Astrocyte (in vitro differentiated cells and primary cell): ENCODE data around the gene STRIP1. TPM values are rescaled to one million over a fixed set of nuclear protein-coding genes. Genes with fewer than 3 reads are reported as not detected.

Experiments
- DNase-seq: peaks from one replicate; pipeline ENCODE4 v3.0.0-alpha.2; 2010; ENCODE audit warnings: low read depth
- FAIRE-seq: peaks from 2 replicates; lab custom pipeline; 2011; peaks lifted over from hg19 to GRCh38; lab: Jason Lieb, UNC
- H2AFZ ChIP-seq: 2 replicates; pipeline ENCODE4 v1.6.0; 2012; ENCODE audit warnings: low read depth, low read length, inconsistent platforms
- H3K27ac ChIP-seq: 2 replicates; pipeline ENCODE4 v1.5.1; 2011; ENCODE audit warnings: low read depth, low read length, inconsistent platforms
- H3K27me3 ChIP-seq: 2 replicates; pipeline ENCODE4 v1.6.0; 2011; ENCODE audit warnings: low read length, inconsistent platforms; ENCODE audit not compliant: insufficient read depth
- H3K36me3 ChIP-seq: 2 replicates; pipeline ENCODE4 v1.5.1; 2011; ENCODE audit warnings: low read length, inconsistent platforms; ENCODE audit not compliant: insufficient read depth
- H3K4me1 ChIP-seq: 2 replicates; pipeline ENCODE4 v1.5.1; 2011; ENCODE audit warnings: low read length, inconsistent platforms; ENCODE audit not compliant: insufficient read depth
- H3K4me2 ChIP-seq: 2 replicates; pipeline ENCODE4 v1.6.0; 2012; ENCODE audit warnings: low read length, inconsistent platforms
- H3K4me3 ChIP-seq: 2 replicates; pipeline ENCODE4 v1.5.1; 2011; ENCODE audit warnings: low read depth, mild to moderate bottlenecking, low read length, inconsistent platforms; ENCODE audit not compliant: insufficient read depth
- H3K79me2 ChIP-seq: 2 replicates; pipeline ENCODE4 v1.6.0; 2012; ENCODE audit warnings: mild to moderate bottlenecking, low read length, inconsistent platforms; ENCODE audit not compliant: insufficient read depth
- H3K9ac ChIP-seq: 2 replicates; pipeline ENCODE4 v1.6.0; 2012; ENCODE audit warnings: mild to moderate bottlenecking, low read length, inconsistent platforms
- H3K9me3 ChIP-seq: 2 replicates; pipeline ENCODE4 v1.5.1; 2012; ENCODE audit warnings: low read depth, mild to moderate bottlenecking, low read length, inconsistent platforms; ENCODE audit not compliant: insufficient read depth
- H4K20me1 ChIP-seq: 2 replicates; pipeline ENCODE4 v1.6.0; 2012; ENCODE audit warnings: low read length, inconsistent platforms; ENCODE audit not compliant: insufficient read depth
- H3K27ac Mint-ChIP-seq: one replicate; pipeline ENCODE4 v1.8.0; 2021; ENCODE audit warnings: mild to moderate bottlenecking, mixed read lengths; ENCODE audit not compliant: unreplicated experiment
- H3K27me3 Mint-ChIP-seq: one replicate; pipeline ENCODE4 v1.8.0; 2021; ENCODE audit warnings: low read depth, mixed read lengths; ENCODE audit not compliant: unreplicated experiment
- H3K36me3 Mint-ChIP-seq: one replicate; pipeline ENCODE4 v1.8.0; 2021; ENCODE audit warnings: low read depth, mixed read lengths; ENCODE audit not compliant: unreplicated experiment
- H3K4me1 Mint-ChIP-seq: one replicate; pipeline ENCODE4 v1.8.0; 2021; ENCODE audit warnings: low read depth, mixed read lengths; ENCODE audit not compliant: unreplicated experiment
- H3K4me3 Mint-ChIP-seq: one replicate; pipeline ENCODE4 v1.8.0; 2021; ENCODE audit warnings: mild to moderate bottlenecking, moderate library complexity, mixed read lengths; ENCODE audit not compliant: unreplicated experiment
- H3K9me3 Mint-ChIP-seq: one replicate; pipeline ENCODE4 v1.8.0; 2021; ENCODE audit warnings: mild to moderate bottlenecking, mixed read lengths; ENCODE audit not compliant: unreplicated experiment
- EZH2 ChIP-seq: IDR thresholded peaks from 2 replicates; pipeline ENCODE4 v1.6.1; 2012; ENCODE audit warnings: mild to moderate bottlenecking, low read length, inconsistent platforms; ENCODE audit not compliant: insufficient read depth
- total RNA-seq: library from RNA; stranded (reverse); gene quantifications from 2 replicates; pipeline ENCODE4 v1.2.1, GENCODE V29; 2021
- TF ChIP-seq, protein P1 (sequence below): IDR thresholded peaks from 2 replicates; pipeline ENCODE4 v1.5.1; 2011; ENCODE audit warnings: low read depth, mild to moderate bottlenecking, inconsistent platforms, low read length, moderate library complexity; ENCODE audit not compliant: insufficient read depth

The STRIP1 gene
- total RNA-seq, 1 donor from 2014 or later, result 40.8 TPM

DNA sequence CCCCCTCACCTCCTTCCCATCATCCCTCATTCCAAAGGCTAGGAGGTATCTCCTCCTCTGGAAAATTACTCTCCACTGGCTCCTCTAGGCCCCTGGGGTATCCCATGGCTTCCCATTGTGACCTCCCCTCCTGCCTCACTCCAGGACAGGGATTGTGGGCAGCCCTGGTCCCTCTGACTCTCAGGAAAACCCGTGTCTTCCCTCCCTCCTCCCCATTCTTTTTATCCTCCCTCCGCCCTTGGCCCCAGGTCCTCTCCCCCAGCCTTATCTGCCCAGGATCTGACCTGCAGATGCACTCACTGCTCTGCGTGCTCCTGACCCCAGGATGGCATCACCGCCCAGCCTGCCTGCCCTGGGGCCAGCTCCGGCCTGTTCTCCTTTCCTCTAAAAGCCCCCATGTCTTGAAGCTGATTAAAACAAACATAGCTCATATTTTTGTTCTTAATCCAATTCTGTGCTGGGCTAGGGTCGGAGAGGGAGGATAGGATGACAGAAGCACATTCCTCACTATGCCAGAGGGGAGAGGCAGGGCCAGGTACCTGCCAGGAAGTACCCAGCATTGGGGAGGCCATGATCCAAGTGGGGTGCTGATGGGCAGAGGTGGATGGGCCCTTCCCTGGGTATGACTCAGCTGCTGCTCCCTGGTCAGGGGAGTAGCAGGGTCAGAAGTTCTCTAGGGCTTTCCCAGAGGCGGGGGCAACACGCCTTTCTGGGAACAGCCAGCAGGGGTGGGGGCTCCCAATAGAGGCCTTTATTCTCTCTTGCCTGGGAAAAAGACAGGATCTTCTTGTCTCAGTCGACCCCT is 64.0 kb downstream of the STRIP1 start:
- Mint-ChIP-seq H3K36me3 (peaks cover 3% of the 10 kb centered on the region), H3K27ac (no peak overlapping the region), H3K9me3 (no peaks in the 10 kb centered on the region), H3K4me1 (peaks cover 10% of the 10 kb centered on the region), H3K27me3 (peaks cover 68% of the 10 kb centered on the region), H3K4me3 (no peak overlapping the region)
- no peak overlapping the region for H3K27ac ChIP-seq
- no peaks in the 10 kb centered on the region for H3K36me3 ChIP-seq
- H3K79me2 ChIP-seq, result no peaks in the 10 kb centered on the region
- no peak overlapping the region for H3K4me3 ChIP-seq
- H3K9ac ChIP-seq, result no peak overlapping the region
- peaks cover 23% of the 10 kb centered on the region for H3K27me3 ChIP-seq
- TF ChIP-seq, protein P1, sequence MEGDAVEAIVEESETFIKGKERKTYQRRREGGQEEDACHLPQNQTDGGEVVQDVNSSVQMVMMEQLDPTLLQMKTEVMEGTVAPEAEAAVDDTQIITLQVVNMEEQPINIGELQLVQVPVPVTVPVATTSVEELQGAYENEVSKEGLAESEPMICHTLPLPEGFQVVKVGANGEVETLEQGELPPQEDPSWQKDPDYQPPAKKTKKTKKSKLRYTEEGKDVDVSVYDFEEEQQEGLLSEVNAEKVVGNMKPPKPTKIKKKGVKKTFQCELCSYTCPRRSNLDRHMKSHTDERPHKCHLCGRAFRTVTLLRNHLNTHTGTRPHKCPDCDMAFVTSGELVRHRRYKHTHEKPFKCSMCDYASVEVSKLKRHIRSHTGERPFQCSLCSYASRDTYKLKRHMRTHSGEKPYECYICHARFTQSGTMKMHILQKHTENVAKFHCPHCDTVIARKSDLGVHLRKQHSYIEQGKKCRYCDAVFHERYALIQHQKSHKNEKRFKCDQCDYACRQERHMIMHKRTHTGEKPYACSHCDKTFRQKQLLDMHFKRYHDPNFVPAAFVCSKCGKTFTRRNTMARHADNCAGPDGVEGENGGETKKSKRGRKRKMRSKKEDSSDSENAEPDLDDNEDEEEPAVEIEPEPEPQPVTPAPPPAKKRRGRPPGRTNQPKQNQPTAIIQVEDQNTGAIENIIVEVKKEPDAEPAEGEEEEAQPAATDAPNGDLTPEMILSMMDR, result no peak
- no peak for TF ChIP-seq EZH2
- no peaks in the 10 kb centered on the region for H4K20me1 ChIP-seq
- FAIRE-seq (no peak), DNase-seq (no peak)
- no peaks in the 10 kb centered on the region for H3K9me3 ChIP-seq
- H3K4me2 ChIP-seq, result no peak overlapping the region
- no peak overlapping the region for H2AFZ ChIP-seq
- peaks cover 4% of the 10 kb centered on the region for H3K4me1 ChIP-seq

DNA sequence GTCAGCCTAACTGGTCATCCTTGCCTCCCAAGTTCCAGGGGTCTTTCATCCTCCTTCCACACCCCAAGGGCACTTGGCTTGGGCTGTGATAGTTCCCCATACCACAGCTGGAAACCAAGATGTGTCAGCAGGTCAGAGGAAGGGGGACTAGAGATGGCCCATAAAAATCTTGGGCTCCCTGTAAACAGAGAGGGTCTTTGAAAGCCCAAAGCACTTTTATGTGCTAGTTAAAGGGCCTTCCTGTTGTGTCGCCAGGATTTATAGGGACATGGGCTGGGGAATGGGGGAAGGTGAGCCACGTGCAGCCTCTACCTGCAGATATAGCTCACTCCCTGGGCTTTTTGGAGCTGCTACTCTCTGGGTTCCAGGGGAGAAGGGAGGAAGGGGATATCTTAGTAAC is 65.9 kb downstream of the STRIP1 start:
- DNase-seq (no peak), FAIRE-seq (no peak)
- H2AFZ ChIP-seq, result no peak overlapping the region
- H3K4me1 Mint-ChIP-seq, result peaks cover 4% of the 10 kb centered on the region
- H3K27ac Mint-ChIP-seq, result no peak overlapping the region
- peaks cover 72% of the 10 kb centered on the region for H3K27me3 Mint-ChIP-seq
- H4K20me1 ChIP-seq, result no peaks in the 10 kb centered on the region
- H3K4me1 ChIP-seq, result peaks cover 4% of the 10 kb centered on the region
- H3K36me3 Mint-ChIP-seq, result peaks cover 3% of the 10 kb centered on the region
- H3K9me3 ChIP-seq, result no peaks in the 10 kb centered on the region
- no peak overlapping the region for H3K27ac ChIP-seq
- H3K9me3 Mint-ChIP-seq, result peaks cover 2% of the 10 kb centered on the region
- TF ChIP-seq, protein P1, result no peak
- no peak for TF ChIP-seq EZH2
- no peaks in the 10 kb centered on the region for H3K79me2 ChIP-seq
- H3K4me3 ChIP-seq, result no peak overlapping the region
- H3K4me2 ChIP-seq, result no peak overlapping the region
- H3K9ac ChIP-seq, result no peak overlapping the region
- H3K36me3 ChIP-seq, result no peaks in the 10 kb centered on the region
- H3K27me3 ChIP-seq, result peaks cover 19% of the 10 kb centered on the region
- no peak overlapping the region for H3K4me3 Mint-ChIP-seq

DNA sequence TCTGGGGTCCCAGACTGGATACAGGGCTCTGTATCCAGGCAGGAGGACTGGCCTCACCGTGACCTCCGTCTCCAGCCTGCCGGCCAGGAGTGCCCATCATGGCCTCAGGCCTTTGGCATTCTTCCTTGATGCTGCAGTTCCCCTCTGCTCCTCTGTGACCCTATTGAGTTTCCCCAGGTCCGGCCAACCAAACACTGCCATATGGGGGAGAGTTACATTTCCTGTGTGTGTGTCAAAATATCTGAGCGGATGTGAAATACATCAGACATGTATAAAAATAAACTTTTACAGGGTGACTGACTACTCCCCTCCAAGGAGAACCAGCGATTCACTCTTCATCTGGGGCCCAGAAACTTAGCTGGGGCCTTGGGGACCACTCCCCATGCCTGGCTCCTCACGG is 67.7 kb downstream of the STRIP1 start:
- H3K27me3 Mint-ChIP-seq, result peaks cover 58% of the 10 kb centered on the region
- Histone ChIP-seq H3K79me2 (no peaks in the 10 kb centered on the region), H3K36me3 (no peaks in the 10 kb centered on the region), H3K9ac (no peak overlapping the region), H4K20me1 (no peaks in the 10 kb centered on the region), H3K4me2 (no peak overlapping the region), H3K27ac (no peak overlapping the region), H3K9me3 (no peaks in the 10 kb centered on the region), H3K4me3 (peak overlapping the region; percentile 23), H3K27me3 (peaks cover 19% of the 10 kb centered on the region), H3K4me1 (peaks cover 4% of the 10 kb centered on the region), H2AFZ (no peak overlapping the region)
- H3K36me3 Mint-ChIP-seq, result peaks cover 3% of the 10 kb centered on the region
- H3K4me1 Mint-ChIP-seq, result peaks cover 4% of the 10 kb centered on the region
- H3K27ac Mint-ChIP-seq, result no peak overlapping the region
- no peak for FAIRE-seq
- H3K4me3 Mint-ChIP-seq, result no peak overlapping the region
- no peak for DNase-seq
- H3K9me3 Mint-ChIP-seq, result peaks cover 2% of the 10 kb centered on the region
- no peak for TF ChIP-seq EZH2
- TF ChIP-seq, protein P1, result no peak
